ENCODE data around the gene PTPRN2. TPM values are rescaled to one million over a fixed set of nuclear protein-coding genes. Genes with fewer than 3 reads are reported as not detected.

Gene PTPRN2
- total and polyA plus RNA-seq, 2 of the 13 experiments (the other 11 are each of a cell fraction or from before 2014, with no cell fraction given), result 2.5 to 24.2 TPM

GRCh38 chr7:158049271-158049670, 538.4 kb downstream of the PTPRN2 start:
- Histone ChIP-seq H3K79me2 (ENCODE audit: insufficient read depth, low read length) (no peaks in the 10 kb centered on the region), H2AFZ (ENCODE audit: low read length) (no peak overlapping the region), H3K4me1 (ENCODE audit: insufficient read depth, low read length) (no peaks in the 10 kb centered on the region), H3K4me3 (replicated peaks in 1 of 3; ENCODE audit: insufficient read depth in 1 of 3, low read depth in 2 of 3, low read length in 3 of 3) (no peak overlapping the region), H3K9ac (ENCODE audit: insufficient read depth, low read depth, low read length) (no peak overlapping the region), H3K36me3 (replicated peaks in 1 of 2; ENCODE audit: control insufficient read depth in 1 of 2, insufficient read depth in 2 of 2, low read length in 2 of 2) (no peaks in the 10 kb centered on the region), H3K4me2 (ENCODE audit: low read depth, low read length) (no peak overlapping the region), H3K27ac (ENCODE audit: extremely low read length, insufficient read depth, low read length) (no peak overlapping the region), H3K9me3 (ENCODE audit: low read length) (no peaks in the 10 kb centered on the region), H4K20me1 (ENCODE audit: insufficient read depth, low read length) (peaks cover 3% of the 10 kb centered on the region; the same call in 1 of the 2 replicates), H3K27me3 (ENCODE audit: control insufficient read depth in 1 of 2, insufficient read depth in 2 of 2, low read length in 2 of 2) (no peaks in the 10 kb centered on the region; a peak in 1 of 5 replicates)
- ChIA-PET POLR2A (no interaction called here), CTCF (ENCODE audit: low intra/inter-chr PET ratio, low total read pairs) (no interaction called here)
- WGBS (ENCODE audit: low lambda C conversion rate), result 37% methylated on average over 7 of the region's 8 CpGs
- intact Hi-C loops (cut with micrococcal nuclease; ENCODE audit: unreplicated experiment) (no loop called here), in situ Hi-C loops (cut with HindIII; ENCODE audit: extremely low pct_ligation_motif_present, low pct_unique_long_range_greater_than_20kb) (no loop called here)
- DNase-seq (ENCODE audit: low spot score) (no peak), FAIRE-seq (no peak), ATAC-seq (no peak)
- no TSS peak for BruUV-seq (replicated peaks)
- TF ChIP-seq E2F1 (CRISPR knock-in tag; IDR thresholded peaks at IDR 0.05), result no peak

- Histone ChIP-seq H3K4me3 (replicated peaks in 1 of 3; ENCODE audit: insufficient read depth in 1 of 3, low read depth in 2 of 3, low read length in 3 of 3) (no peak overlapping the region), H3K79me2 (ENCODE audit: insufficient read depth, low read length) (no peaks in the 10 kb centered on the region), H3K4me1 (ENCODE audit: insufficient read depth, low read length) (no peaks in the 10 kb centered on the region), H3K36me3 (replicated peaks in 1 of 2; ENCODE audit: control insufficient read depth in 1 of 2, insufficient read depth in 2 of 2, low read length in 2 of 2) (no peaks in the 10 kb centered on the region), H3K9me3 (ENCODE audit: low read length) (no peaks in the 10 kb centered on the region), H3K27ac (ENCODE audit: extremely low read length, insufficient read depth, low read length) (no peak overlapping the region), H3K4me2 (ENCODE audit: low read depth, low read length) (no peak overlapping the region), H2AFZ (ENCODE audit: low read length) (no peak overlapping the region), H3K9ac (ENCODE audit: insufficient read depth, low read depth, low read length) (no peak overlapping the region), H3K27me3 (ENCODE audit: control insufficient read depth in 1 of 2, insufficient read depth in 2 of 2, low read length in 2 of 2) (no peaks in the 10 kb centered on the region; a peak in 1 of 5 replicates), H4K20me1 (ENCODE audit: insufficient read depth, low read length) (peaks cover 3% of the 10 kb centered on the region; the same call in 1 of the 2 replicates)
- CTCF ChIA-PET (ENCODE audit: low intra/inter-chr PET ratio, low total read pairs), result no interaction called here
- DNase-seq (ENCODE audit: low spot score) (no peak), FAIRE-seq (no peak), ATAC-seq (no peak)
- intact Hi-C loops (cut with micrococcal nuclease; ENCODE audit: unreplicated experiment), result no loop called here
- in situ Hi-C loops (cut with HindIII; ENCODE audit: extremely low pct_ligation_motif_present, low pct_unique_long_range_greater_than_20kb), result no loop called here
- POLR2A ChIA-PET, result no interaction called here
- 28% methylated on average over 1 of the region's 1 CpG for WGBS (ENCODE audit: low lambda C conversion rate)
- no TSS peak for BruUV-seq (replicated peaks)
- no peak for TF ChIP-seq ELK4 (CRISPR knock-in tag; IDR thresholded peaks at IDR 0.05; ENCODE audit: borderline replicate concordance)
- TF ChIP-seq ZNF205 (CRISPR knock-in tag; IDR thresholded peaks at IDR 0.05), result no peak
- no peak for TF ChIP-seq ZNF589 (CRISPR knock-in tag; conservative IDR thresholded peaks at IDR 0.05)
- TF ChIP-seq SETDB1 (CRISPR knock-in tag; IDR thresholded peaks at IDR 0.05; ENCODE audit: borderline replicate concordance), result no peak
- TF ChIP-seq ZNF44 (CRISPR knock-in tag; IDR thresholded peaks at IDR 0.05), result no peak
- TF ChIP-seq ZNF282 (IDR thresholded peaks at IDR 0.05; ENCODE audit: partially characterized antibody), result peak; percentile 8
- no peak for TF ChIP-seq BCL6 (CRISPR knock-in tag; IDR thresholded peaks at IDR 0.05)
- no peak for TF ChIP-seq EEA1 (CRISPR knock-in tag; IDR thresholded peaks at IDR 0.05; ENCODE audit: borderline replicate concordance)
- no peak for TF ChIP-seq NFYC (CRISPR knock-in tag; IDR thresholded peaks at IDR 0.05)
- no peak for TF ChIP-seq SAP130 (CRISPR knock-in tag; IDR thresholded peaks at IDR 0.05; ENCODE audit: low read depth)
- TF ChIP-seq IKZF4 (CRISPR knock-in tag; IDR thresholded peaks at IDR 0.05; ENCODE audit: borderline replicate concordance, low read depth, not compliant biosample characterization), result no peak
- TF ChIP-seq TRIM22 (IDR thresholded peaks at IDR 0.05), result peak; percentile 69
- 0 out of 2 replicates have a peak, but pooled peaks have one; percentile 12 for TF ChIP-seq LCORL (IDR thresholded peaks at IDR 0.05)
- no peak for TF ChIP-seq LCORL (CRISPR knock-in tag; IDR thresholded peaks at IDR 0.05)
- no peak for TF ChIP-seq MTF1 (CRISPR knock-in tag; IDR thresholded peaks at IDR 0.05)
- no peak for TF ChIP-seq MXD4 (CRISPR knock-in tag; IDR thresholded peaks at IDR 0.05)
- TF ChIP-seq PHF20 (CRISPR knock-in tag; IDR thresholded peaks at IDR 0.05), result no peak
- TF ChIP-seq CHD2 (IDR thresholded peaks at IDR 0.05; ENCODE audit: low read depth, low read length), result no peak
Observed at GRCh38 chr7:158048569-158048968, 539.1 kb downstream of the PTPRN2 start.
